Mesothelial cell of epicardium (in vitro differentiated cells): Measurements from ENCODE around the gene LCK. TPM values are rescaled to one million over a fixed set of nuclear protein-coding genes. Genes with fewer than 3 reads are reported as not detected.

Source experiments
- DNase-seq, 2 experiments: peaks; one replicate each; pipeline ENCODE4 v3.0.0; 2021; ENCODE audit warnings: low spot score in 2 of 2; ENCODE audit not compliant: unreplicated experiment in 2 of 2
- H3K27ac Mint-ChIP-seq: 2 replicates; pipeline ENCODE4 v1.8.0; 2021; ENCODE audit warnings: mixed read lengths
- H3K27me3 Mint-ChIP-seq: 2 replicates; pipeline ENCODE4 v1.8.0; 2021; ENCODE audit warnings: low read depth, mixed read lengths
- H3K36me3 Mint-ChIP-seq: 2 replicates; pipeline ENCODE4 v1.8.0; 2021; ENCODE audit warnings: mixed read lengths
- H3K4me1 Mint-ChIP-seq: 2 replicates; pipeline ENCODE4 v1.8.0; 2021; ENCODE audit warnings: mixed read lengths
- H3K4me3 Mint-ChIP-seq: 2 replicates; pipeline ENCODE4 v1.8.0; 2021; ENCODE audit warnings: mild to moderate bottlenecking, moderate library complexity, mixed read lengths
- H3K9me3 Mint-ChIP-seq: 2 replicates; pipeline ENCODE4 v1.8.0; 2021; ENCODE audit warnings: mixed read lengths
- CTCF ChIP-seq: fragments of 200-600 bp; sonication (generic); IDR thresholded peaks from one replicate; pipeline ENCODE4 v1.5.0; 2021; ENCODE audit warnings: antibody characterized with exemption; ENCODE audit not compliant: unreplicated experiment
- total RNA-seq: library from RNA; stranded (reverse); gene quantifications from 3 replicates; pipeline ENCODE4 v1.2.1, GENCODE V29; 2021

LCK gene
- total RNA-seq, 1 donor from 2014 or later = 1.4 TPM

- H3K9me3 Mint-ChIP-seq = no peaks in the 10 kb centered on the region
- peaks cover 10% of the 10 kb centered on the region for H3K36me3 Mint-ChIP-seq
- no peak for DNase-seq
- H3K4me3 Mint-ChIP-seq = no peak overlapping the region
- no peaks in the 10 kb centered on the region for H3K4me1 Mint-ChIP-seq
- H3K27ac Mint-ChIP-seq = no peak overlapping the region
- H3K27me3 Mint-ChIP-seq = no peaks in the 10 kb centered on the region
- no peak for TF ChIP-seq CTCF
Observed at GRCh38 chr1:32311709-32312393, 60.8 kb downstream of the LCK start.

GRCh38 chr1:32316903-32317277 is 65.8 kb downstream of the LCK start:
- Mint-ChIP-seq H3K27ac (peak overlapping the region; percentile 7), H3K27me3 (no peaks in the 10 kb centered on the region), H3K4me3 (no peak overlapping the region)

GRCh38 chr1:32318127-32318869 is 67.2 kb downstream of the LCK start:
- Mint-ChIP-seq H3K9me3 (no peaks in the 10 kb centered on the region), H3K4me3 (no peak overlapping the region), H3K4me1 (no peaks in the 10 kb centered on the region), H3K36me3 (peaks cover 14% of the 10 kb centered on the region), H3K27ac (no peak overlapping the region), H3K27me3 (no peaks in the 10 kb centered on the region)
- no peak for TF ChIP-seq CTCF
- DNase-seq = no peak

More at GRCh38 chr1:32316903-32317277, 65.8 kb downstream of the LCK start:
- Mint-ChIP-seq H3K36me3 (peaks cover 9% of the 10 kb centered on the region), H3K4me1 (no peaks in the 10 kb centered on the region), H3K9me3 (no peaks in the 10 kb centered on the region)
- TF ChIP-seq CTCF = no peak
- no peak for DNase-seq

GRCh38 chr1:32321712-32322291 is 70.7 kb downstream of the LCK start:
- Mint-ChIP-seq H3K27ac (no peak overlapping the region), H3K4me1 (no peaks in the 10 kb centered on the region), H3K9me3 (no peaks in the 10 kb centered on the region), H3K36me3 (peaks cover 20% of the 10 kb centered on the region), H3K27me3 (no peaks in the 10 kb centered on the region), H3K4me3 (no peak overlapping the region)
- DNase-seq = no peak
- no peak for TF ChIP-seq CTCF

GRCh38 chr1:32327204-32327603 is 76.1 kb downstream of the LCK start:
- Mint-ChIP-seq H3K27me3 (no peaks in the 10 kb centered on the region), H3K4me3 (no peak overlapping the region), H3K36me3 (peaks cover 28% of the 10 kb centered on the region), H3K4me1 (peaks cover 11% of the 10 kb centered on the region), H3K27ac (no peak overlapping the region), H3K9me3 (no peaks in the 10 kb centered on the region)
- DNase-seq = no peak
- TF ChIP-seq CTCF = no peak
